CD4-positive, alpha-beta memory T cell (primary cell): ENCODE measurements around the gene SULT1C3. TPM values are rescaled to one million over a fixed set of nuclear protein-coding genes. Genes with fewer than 3 reads are reported as not detected.

Experiments
- CTCF ChIA-PET: fragments of 350-600 bp; sonication (Branson Sonifier 250); formaldehyde crosslinking; loops from one replicate; lab custom pipeline; 2021; ENCODE audit warnings: inconsistent platforms; ENCODE audit not compliant: partially characterized antibody; lab: Charles Lee
- POLR2A ChIA-PET: fragments of 350-600 bp; sonication (Branson Sonifier 250); formaldehyde crosslinking; loops from one replicate; lab custom pipeline; 2021; ENCODE audit not compliant: partially characterized antibody; lab: Charles Lee
- DNase-seq, 5 donors: peaks; one replicate each; pipeline versions ENCODE4 v3.0.0 to v3.0.0-alpha.2; 2020 to 2022; ENCODE audit warnings: mixed read lengths in 1 of 5
- H3K27ac ChIP-seq: one replicate; pipeline ENCODE4 v1.7.0; 2013; ENCODE audit warnings: low read depth, low read length
- H3K27me3 ChIP-seq: 2 replicates; pipeline ENCODE4 v1.7.0; 2013; ENCODE audit warnings: mild to moderate bottlenecking, low read length, moderate library complexity; ENCODE audit not compliant: insufficient read depth
- H3K36me3 ChIP-seq: 2 replicates; pipeline ENCODE4 v1.7.0; 2013; ENCODE audit warnings: mild to moderate bottlenecking, low read length, moderate library complexity; ENCODE audit not compliant: insufficient read depth
- H3K4me1 ChIP-seq: 2 replicates; pipeline ENCODE4 v1.7.0; 2013; ENCODE audit warnings: mild to moderate bottlenecking, low read length, moderate library complexity; ENCODE audit not compliant: insufficient read depth
- H3K4me3 ChIP-seq, 2 donors: one replicate each; pipeline ENCODE4 v1.7.0; 2013; ENCODE audit warnings: low read length in 2 of 2, mild to moderate bottlenecking in 1 of 2
- H3K9me3 ChIP-seq, 2 donors: one replicate each; pipeline ENCODE4 v1.7.0; 2013; ENCODE audit warnings: low read length in 2 of 2, control low read depth in 1 of 2; ENCODE audit not compliant: control insufficient read depth in 1 of 2
- H3K27ac Mint-ChIP-seq, 7 donors: one replicate each; pipeline ENCODE4 v1.8.0; 2020 to 2021; ENCODE audit warnings: mixed read lengths in 7 of 7, mild to moderate bottlenecking in 6 of 7, inconsistent platforms in 3 of 7, moderate library complexity in 3 of 7
- H3K27me3 Mint-ChIP-seq, 2 donors: one replicate each; pipeline ENCODE4 v1.8.0; 2020 to 2021; ENCODE audit warnings: mixed read lengths in 2 of 2
- H3K36me3 Mint-ChIP-seq, 2 donors: one replicate each; pipeline ENCODE4 v1.8.0; 2020 to 2021; ENCODE audit warnings: mixed read lengths in 2 of 2, inconsistent platforms in 1 of 2, mild to moderate bottlenecking in 1 of 2
- H3K4me1 Mint-ChIP-seq, 4 donors: one replicate each; pipeline ENCODE4 v1.8.0; 2020 to 2021; ENCODE audit warnings: mixed read lengths in 4 of 4, mild to moderate bottlenecking in 1 of 4
- H3K4me3 Mint-ChIP-seq, 8 donors: one replicate each; pipeline ENCODE4 v1.8.0; 2020 to 2021; ENCODE audit warnings: mixed read lengths in 8 of 8, mild to moderate bottlenecking in 7 of 8, moderate library complexity in 6 of 8, inconsistent platforms in 3 of 8
- H3K9me3 Mint-ChIP-seq, 8 donors: one replicate each; pipeline ENCODE4 v1.8.0; 2020 to 2021; ENCODE audit warnings: mixed read lengths in 8 of 8, mild to moderate bottlenecking in 5 of 8, inconsistent platforms in 3 of 8, moderate library complexity in 1 of 8
- intact Hi-C: fragments of 100-400 bp; cut with micrococcal nuclease; formaldehyde crosslinking; loops from one replicate; pipeline ENCODE4 v1.15.1; 2023
- polyA plus RNA-seq, 2 donors: library from polyadenylated mRNA; unstranded; fragments of 300-500 nt; fragmentation: Illumina TruSeq; gene quantifications; one replicate each; pipeline ENCODE4 v1.2.3, GENCODE V29; 2021
- total RNA-seq, 2 experiments: library from RNA; stranded (reverse); gene quantifications; one replicate each; pipeline ENCODE4 v1.2.3, GENCODE V29; 2021

The SULT1C3 gene
- total RNA-seq = not detected
- polyA plus RNA-seq = not detected

GRCh38 chr2:108239786-108240185 is at the start of gene SULT1C3:
SULT1C3 (plus strand) TSS chr2:108239968; CDS start chr2:108247195, 7,227 bp downstream.
- H3K27me3 Mint-ChIP-seq = peaks cover 0 to 9% of the 10 kb centered on the region in 2 donors

GRCh38 chr2:108193251-108193650 is 46.5 kb upstream of the SULT1C3 start:
- Histone ChIP-seq H3K4me3 (no peak overlapping the region), H3K4me1 (no peaks in the 10 kb centered on the region), H3K36me3 (no peaks in the 10 kb centered on the region), H3K27me3 (no peaks in the 10 kb centered on the region), H3K9me3 (no peaks in the 10 kb centered on the region), H3K27ac (no peak overlapping the region)
- no peaks in the 10 kb centered on the region for H3K4me1 Mint-ChIP-seq
- H3K27ac Mint-ChIP-seq = no peak overlapping the region
- H3K4me3 Mint-ChIP-seq = no peak overlapping the region
- H3K36me3 Mint-ChIP-seq = no peaks in the 10 kb centered on the region
- intact Hi-C loops = no loop called here
- POLR2A ChIA-PET = no interaction called here
- peaks cover 5 to 6% of the 10 kb centered on the region in 2 donors for H3K27me3 Mint-ChIP-seq
- CTCF ChIA-PET = no interaction called here
- DNase-seq = no peak
- peaks cover 0 to 12% (median 0%) of the 10 kb centered on the region in 8 donors for H3K9me3 Mint-ChIP-seq

More at GRCh38 chr2:108239786-108240185, at the start of gene SULT1C3:
- intact Hi-C loops = no loop called here
- no peak for DNase-seq
- Histone ChIP-seq H3K4me1 (no peaks in the 10 kb centered on the region), H3K36me3 (no peaks in the 10 kb centered on the region), H3K9me3 (no peaks in the 10 kb centered on the region), H3K4me3 (no peak within 1 kb of the TSS), H3K27me3 (peaks cover 5% of the 10 kb centered on the region), H3K27ac (no peak within 1 kb of the TSS)
- Mint-ChIP-seq H3K4me1 (no peaks in the 10 kb centered on the region), H3K36me3 (no peaks in the 10 kb centered on the region), H3K9me3 (peaks cover 4 to 28% (median 14%) of the 10 kb centered on the region in 8 donors), H3K27ac (no peak within 1 kb of the TSS), H3K4me3 (no peak within 1 kb of the TSS)
- ChIA-PET CTCF (no interaction called here), POLR2A (no interaction called here)

GRCh38 chr2:108194409-108195132 is 45.2 kb upstream of the SULT1C3 start:
- Histone ChIP-seq H3K4me1 (no peaks in the 10 kb centered on the region), H3K4me3 (no peak overlapping the region), H3K27me3 (no peaks in the 10 kb centered on the region), H3K27ac (no peak overlapping the region), H3K9me3 (no peaks in the 10 kb centered on the region), H3K36me3 (no peaks in the 10 kb centered on the region)
- ChIA-PET CTCF (no interaction called here), POLR2A (no interaction called here)
- Mint-ChIP-seq H3K27me3 (peaks cover 5 to 6% of the 10 kb centered on the region in 2 donors), H3K27ac (no peak overlapping the region), H3K9me3 (peaks cover 0 to 12% (median 0%) of the 10 kb centered on the region in 8 donors), H3K4me3 (no peak overlapping the region), H3K4me1 (no peaks in the 10 kb centered on the region), H3K36me3 (no peaks in the 10 kb centered on the region)
- intact Hi-C loops = no loop called here
- no peak for DNase-seq

GRCh38 chr2:108195133-108195439 is 44.7 kb upstream of the SULT1C3 start:
- Histone ChIP-seq H3K36me3 (no peaks in the 10 kb centered on the region), H3K27ac (no peak overlapping the region), H3K9me3 (no peaks in the 10 kb centered on the region), H3K4me1 (no peaks in the 10 kb centered on the region), H3K4me3 (no peak overlapping the region), H3K27me3 (no peaks in the 10 kb centered on the region)
- Mint-ChIP-seq H3K36me3 (no peaks in the 10 kb centered on the region), H3K4me1 (no peaks in the 10 kb centered on the region), H3K27me3 (peaks cover 5 to 6% of the 10 kb centered on the region in 2 donors), H3K4me3 (no peak overlapping the region), H3K27ac (no peak overlapping the region), H3K9me3 (peaks cover 0 to 12% (median 0%) of the 10 kb centered on the region in 8 donors)
- intact Hi-C loops = no loop called here
- ChIA-PET CTCF (no interaction called here), POLR2A (no interaction called here)
- DNase-seq = no peak

GRCh38 chr2:108199726-108200125 is 40.0 kb upstream of the SULT1C3 start:
- Mint-ChIP-seq H3K27me3 (peaks cover 1% of the 10 kb centered on the region in 2 donors), H3K4me3 (no peak overlapping the region), H3K36me3 (peaks cover 0 to 1% of the 10 kb centered on the region in 2 donors), H3K9me3 (peaks cover 4 to 32% (median 9%) of the 10 kb centered on the region in 8 donors), H3K27ac (no peak overlapping the region), H3K4me1 (no peaks in the 10 kb centered on the region)
- H3K9me3 ChIP-seq = no peaks in the 10 kb centered on the region
- H3K4me1 ChIP-seq = no peaks in the 10 kb centered on the region
- ChIA-PET CTCF (no interaction called here), POLR2A (no interaction called here)
- no peak overlapping the region for H3K4me3 ChIP-seq
- H3K27ac ChIP-seq = no peak overlapping the region
- DNase-seq = no peak
- H3K36me3 ChIP-seq = no peaks in the 10 kb centered on the region
- no peaks in the 10 kb centered on the region for H3K27me3 ChIP-seq
- intact Hi-C loops = no loop called here

GRCh38 chr2:108200569-108200968 is 39.2 kb upstream of the SULT1C3 start:
- intact Hi-C loops = no loop called here
- H3K27ac Mint-ChIP-seq = no peak overlapping the region
- H3K9me3 Mint-ChIP-seq = peaks cover 4 to 32% (median 9%) of the 10 kb centered on the region in 8 donors
- ChIA-PET CTCF (no interaction called here), POLR2A (no interaction called here)
- Histone ChIP-seq H3K4me1 (no peaks in the 10 kb centered on the region), H3K27ac (no peak overlapping the region), H3K27me3 (no peaks in the 10 kb centered on the region), H3K36me3 (no peaks in the 10 kb centered on the region), H3K4me3 (no peak overlapping the region), H3K9me3 (no peaks in the 10 kb centered on the region)
- no peak overlapping the region for H3K4me3 Mint-ChIP-seq
- H3K36me3 Mint-ChIP-seq = peaks cover 0 to 1% of the 10 kb centered on the region in 2 donors
- no peaks in the 10 kb centered on the region for H3K4me1 Mint-ChIP-seq
- DNase-seq = no peak
- H3K27me3 Mint-ChIP-seq = peaks cover 0 to 1% of the 10 kb centered on the region in 2 donors

GRCh38 chr2:108212671-108213070 is 27.1 kb upstream of the SULT1C3 start:
- POLR2A ChIA-PET = no interaction called here
- DNase-seq = no peak

More at GRCh38 chr2:108212671-108213070, 27.1 kb upstream of the SULT1C3 start:
- Mint-ChIP-seq H3K36me3 (no peaks in the 10 kb centered on the region), H3K27ac (no peak overlapping the region), H3K9me3 (peaks cover 0 to 14% (median 11%) of the 10 kb centered on the region in 8 donors), H3K4me3 (no peak overlapping the region), H3K4me1 (no peaks in the 10 kb centered on the region), H3K27me3 (peaks cover 0 to 9% of the 10 kb centered on the region in 2 donors)
- Histone ChIP-seq H3K4me1 (no peaks in the 10 kb centered on the region), H3K9me3 (no peaks in the 10 kb centered on the region), H3K36me3 (no peaks in the 10 kb centered on the region), H3K27ac (no peak overlapping the region), H3K27me3 (no peaks in the 10 kb centered on the region), H3K4me3 (no peak overlapping the region)
- intact Hi-C loops = no loop called here
- CTCF ChIA-PET = no interaction called here
